Measurements from ENCODE around the gene MYL12A. TPM values are rescaled to one million over a fixed set of nuclear protein-coding genes. Genes with fewer than 3 reads are reported as not detected.

The MYL12A gene
- total and polyA plus RNA-seq, 2 of the 8 experiments (the other 6 are each of a cell fraction or from before 2014, with no cell fraction given), result 188 to 247 TPM

DNA sequence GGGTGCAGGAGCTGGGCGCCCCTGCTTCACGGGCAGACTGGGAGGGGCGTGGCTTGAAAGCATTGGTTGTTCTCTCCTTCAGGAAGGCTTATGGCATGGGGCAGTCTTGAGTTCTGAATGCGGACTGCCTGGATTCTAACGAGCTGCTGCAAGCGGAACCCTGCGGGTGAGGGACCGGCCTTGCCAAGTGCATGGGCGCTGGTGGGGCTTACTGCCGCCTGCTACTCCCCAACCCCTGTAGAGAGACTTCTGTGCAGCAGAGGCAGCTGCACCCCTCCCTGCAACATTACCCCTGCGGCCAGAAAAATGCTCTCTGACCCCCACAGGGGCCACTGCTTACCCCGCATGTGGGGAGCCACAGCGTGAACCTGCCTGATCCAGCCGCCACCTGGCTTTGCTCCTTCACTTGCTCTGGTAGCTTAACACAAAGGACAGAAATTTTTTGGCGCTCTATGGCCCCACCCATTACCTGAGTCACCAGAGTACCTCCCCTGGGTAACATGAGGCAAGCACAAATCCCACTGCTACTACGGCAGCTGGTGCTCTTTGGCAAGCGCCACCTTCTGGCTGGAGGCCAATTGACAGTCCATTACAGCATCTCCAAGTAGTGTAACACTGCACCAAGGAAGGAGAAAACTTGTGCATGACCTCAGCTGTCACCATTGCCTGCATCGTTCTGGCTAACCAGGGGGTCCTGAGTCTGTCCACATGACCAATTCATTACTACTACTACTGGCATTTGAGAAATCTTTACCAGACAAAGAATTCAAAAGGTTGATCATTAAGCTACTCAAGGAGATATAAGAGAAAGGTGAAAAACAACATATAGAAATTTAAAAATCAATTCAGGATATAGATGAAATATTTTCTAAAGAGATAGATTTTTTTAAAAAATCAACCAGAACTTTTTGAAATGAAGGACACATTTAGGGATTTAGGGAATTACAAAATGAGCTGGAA, 49.7 kb downstream of the MYL12A start (continued):
- peak; percentile 75 to 100 (median 92); a peak in 3 of 4 replicates for TF ChIP-seq CTCF (IDR thresholded peaks at IDR 0.05; ENCODE audit: control extremely low read depth in 1 of 3, insufficient read depth in 1 of 3, low read depth in 1 of 3, low read length in 3 of 3)
- no peak for TF ChIP-seq HDAC6 (IDR thresholded peaks at IDR 0.05; ENCODE audit: low read depth, low read length)
- TF ChIP-seq ZNF274 (IDR thresholded peaks at IDR 0.05; ENCODE audit: borderline replicate concordance, extremely low read depth, low read length), result no peak
- no peak; the same call in none of the 2 replicates for TF ChIP-seq E2F6 (IDR thresholded peaks at IDR 0.05)
- TF ChIP-seq TEAD4 (IDR thresholded peaks at IDR 0.05; ENCODE audit: low read depth, low read length), result no peak
- no peak for TF ChIP-seq KDM1A (IDR thresholded peaks at IDR 0.05; ENCODE audit: borderline replicate concordance, low read length)
- TF ChIP-seq SAP30 (IDR thresholded peaks at IDR 0.05; ENCODE audit: insufficient read depth, insufficient replicate concordance, low read length), result peak; percentile 62
- 0 out of 2 replicates have a peak, but pooled peaks have one; percentile 51 for TF ChIP-seq RXRA (IDR thresholded peaks at IDR 0.05; ENCODE audit: insufficient read depth, low read depth, low read length)
